H1 (cell line): ENCODE data around the gene TNIK. TPM values are rescaled to one million over a fixed set of nuclear protein-coding genes. Genes with fewer than 3 reads are reported as not detected.

ENCODE experiments used
- CHD7 ChIP-seq: fragments of 300-600 bp; sonication (generic); IDR thresholded peaks from 2 replicates; pipeline ENCODE4 v1.7.1; 2012; ENCODE audit warnings: low read length, moderate library complexity, mild to moderate bottlenecking, inconsistent platforms; ENCODE audit not compliant: insufficient replicate concordance
- polyA plus RNA-seq, 7 experiments: library from polyadenylated mRNA; depleted of rRNA in 3 of 7; stranded (reverse) in 5 of 7; unstranded in 2 of 7; fragments of >200 nt in 5 of 7; fragments of 200-250 nt in 2 of 7; gene quantifications; 1 replicate in 5 of 7; 2 replicates in 1 of 7; 4 replicates in 1 of 7; pipeline versions ENCODE4 v1.2.1 to v1.2.3, GENCODE V29; 2011 to 2013; ENCODE audit warnings: missing spikeins in 2 of 7, mixed read lengths in 2 of 7
- total RNA-seq: library from RNA; stranded (reverse); fragmentation: NEBNext Ultra II Directional; extraction: Animal tissue kit (Norgen Biotek cat#: 25700); gene quantifications from 2 replicates; pipeline ENCODE4 v1.2.1, GENCODE V29; 2021

TNIK gene
- total and polyA plus RNA-seq, 2 of the 8 experiments (the other 6 are each of a cell fraction or from before 2014, with no cell fraction given): 7.4 to 42.0 TPM

GRCh38 chr3:171404376-171404967, 55.7 kb downstream of the TNIK start (continued):
- TF ChIP-seq CHD7: no peak
